ENCODE data around the gene ATP8B1. TPM values are rescaled to one million over a fixed set of nuclear protein-coding genes. Genes with fewer than 3 reads are reported as not detected.

Gene ATP8B1
- total and polyA plus RNA-seq, 10 donors = 1.0 to 22.0 (median 12.7) TPM

DNA sequence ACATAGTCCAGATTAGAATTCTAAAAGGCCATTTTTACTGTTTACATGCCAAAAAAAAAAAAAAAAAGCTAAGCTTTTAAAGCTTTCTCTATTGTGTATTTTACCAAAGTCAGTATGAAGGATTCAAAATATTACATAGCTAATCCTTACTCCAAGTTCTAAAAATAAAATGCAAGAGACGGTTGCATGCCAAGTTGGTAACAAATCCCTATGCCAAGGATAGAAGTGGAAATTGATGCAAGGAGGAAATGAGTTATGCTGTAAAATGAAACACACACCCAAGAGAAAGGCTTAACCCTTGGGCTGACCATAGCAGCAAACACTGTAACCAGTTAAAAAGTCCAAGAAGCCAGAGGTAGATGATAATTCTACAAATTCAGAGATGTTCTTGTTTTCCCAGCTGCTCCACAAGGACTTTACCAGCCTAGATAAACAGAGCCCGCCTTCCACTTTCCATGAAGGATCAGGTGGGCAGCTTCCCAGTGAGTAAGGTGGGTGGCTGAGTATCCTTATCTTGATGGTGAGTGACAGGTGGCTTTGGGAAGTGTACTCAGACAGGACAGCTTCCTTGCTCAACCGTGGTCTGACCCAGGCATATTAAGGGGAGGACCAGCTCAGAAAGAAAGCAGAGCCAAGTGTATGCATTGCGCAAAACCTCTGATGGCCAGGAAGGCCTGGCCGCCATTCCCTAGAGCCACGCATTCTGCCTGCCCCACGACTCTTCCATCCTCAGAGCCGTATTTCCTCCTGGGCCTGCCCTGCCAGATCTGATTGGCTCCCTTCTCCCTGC is 34.4 kb downstream of the ATP8B1 start:
- peaks cover 0 to 3% (median 0%) of the 10 kb centered on the region in 6 donors for H3K36me3 ChIP-seq
- H3K27me3 ChIP-seq (replicated peaks in 1 of 7) = no peaks in the 10 kb centered on the region
- peak overlapping the region in 4 of 8 donors; percentile 4 to 51 (median 16) for H3K27ac ChIP-seq
- 74 to 81% (median 80%) methylated on average over 8 of the region's 8 CpGs for WGBS, 5 donors
- no peak for TF ChIP-seq POLR2A (IDR thresholded peaks at IDR 0.05)
- TF ChIP-seq CTCF (IDR thresholded peaks at IDR 0.05 in 8 of 11, conservative IDR thresholded peaks at IDR 0.05 in 3 of 11) = no peak
- no peak for TF ChIP-seq POLR2AphosphoS5 (IDR thresholded peaks at IDR 0.05)
- DNase-seq = no peak
- peaks cover 0 to 37% (median 17%) of the 10 kb centered on the region in 6 donors for H3K4me1 ChIP-seq
- intact Hi-C loops (cut with DNase I; ENCODE audit: low total_unique reads) = no loop called here
- no peak overlapping the region for H3K4me3 ChIP-seq
- no peaks in the 10 kb centered on the region for H3K9me3 ChIP-seq

- peak overlapping the region in 2 of 8 donors; percentile 5 to 51 for H3K27ac ChIP-seq
- WGBS, 5 donors = 81 to 93% (median 81%) methylated on average over 12 of the region's 12 CpGs
- no peaks in the 10 kb centered on the region for H3K27me3 ChIP-seq (replicated peaks in 1 of 7)
- intact Hi-C loops (cut with DNase I; ENCODE audit: low total_unique reads) = no loop called here
- no peak for DNase-seq
- TF ChIP-seq CTCF (IDR thresholded peaks at IDR 0.05 in 8 of 11, conservative IDR thresholded peaks at IDR 0.05 in 3 of 11) (no peak), POLR2A (IDR thresholded peaks at IDR 0.05) (no peak), POLR2AphosphoS5 (IDR thresholded peaks at IDR 0.05) (no peak)
- H3K4me3 ChIP-seq = no peak overlapping the region
- H3K36me3 ChIP-seq = peaks cover 0 to 3% (median 0%) of the 10 kb centered on the region in 6 donors
- H3K4me1 ChIP-seq = peaks cover 0 to 37% (median 17%) of the 10 kb centered on the region in 6 donors
- no peaks in the 10 kb centered on the region for H3K9me3 ChIP-seq
Measured at GRCh38 chr18:57767259-57768050, 35.7 kb downstream of the ATP8B1 start.

- Histone ChIP-seq H3K27me3 (replicated peaks in 1 of 7) (no peaks in the 10 kb centered on the region), H3K36me3 (peaks cover 0 to 3% (median 0%) of the 10 kb centered on the region in 6 donors), H3K4me1 (peaks cover 0 to 20% (median 7%) of the 10 kb centered on the region in 6 donors), H3K4me3 (no peak overlapping the region), H3K9me3 (no peaks in the 10 kb centered on the region), H3K27ac (no peak overlapping the region)
- no peak for DNase-seq
- no peak for TF ChIP-seq POLR2AphosphoS5 (IDR thresholded peaks at IDR 0.05)
- TF ChIP-seq CTCF (IDR thresholded peaks at IDR 0.05 in 8 of 11, conservative IDR thresholded peaks at IDR 0.05 in 3 of 11) = no peak
- TF ChIP-seq POLR2A (IDR thresholded peaks at IDR 0.05) = no peak
- 83 to 98% (median 96%) methylated on average over 2 of the region's 2 CpGs for WGBS, 5 donors
- intact Hi-C loops (cut with DNase I; ENCODE audit: low total_unique reads) = no loop called here
Measured at GRCh38 chr18:57764995-57765394, 38.1 kb downstream of the ATP8B1 start.

- peaks cover 0 to 3% (median 0%) of the 10 kb centered on the region in 6 donors for H3K36me3 ChIP-seq
- no peaks in the 10 kb centered on the region for H3K9me3 ChIP-seq
- intact Hi-C loops (cut with DNase I; ENCODE audit: low total_unique reads) = no loop called here
- 88 to 94% (median 90%) methylated on average over 8 of the region's 8 CpGs for WGBS, 5 donors
- H3K27ac ChIP-seq = no peak overlapping the region
- H3K4me3 ChIP-seq = no peak overlapping the region
- TF ChIP-seq CTCF (IDR thresholded peaks at IDR 0.05 in 8 of 11, conservative IDR thresholded peaks at IDR 0.05 in 3 of 11) (no peak), POLR2A (IDR thresholded peaks at IDR 0.05) (no peak), POLR2AphosphoS5 (IDR thresholded peaks at IDR 0.05) (no peak)
- no peak for DNase-seq
- peaks cover 0 to 14% (median 5%) of the 10 kb centered on the region in 6 donors for H3K4me1 ChIP-seq
- H3K27me3 ChIP-seq (replicated peaks in 1 of 7) = no peaks in the 10 kb centered on the region
Measured at GRCh38 chr18:57764087-57764486, 39.0 kb downstream of the ATP8B1 start.

Data from spleen (tissue), 11 donors.